Measurements from ENCODE around the gene SND1.

SND1 gene

GRCh38 chr7:128032605-128033235 lies 380.7 kb downstream of the SND1 start:
- Mint-ChIP-seq H3K27ac (no peak overlapping the region), H3K27me3 (peaks cover 5% of the 10 kb centered on the region), H3K36me3 (ENCODE audit: low read depth) (peaks cover 34% of the 10 kb centered on the region), H3K9me3 (no peaks in the 10 kb centered on the region), H3K4me1 (ENCODE audit: low read depth) (peaks cover 36% of the 10 kb centered on the region), H3K4me3 (no peak overlapping the region)
- DNase-seq: peak; percentile 45

- Mint-ChIP-seq H3K36me3 (ENCODE audit: low read depth) (peaks cover 30% of the 10 kb centered on the region), H3K9me3 (no peaks in the 10 kb centered on the region), H3K27ac (no peak overlapping the region), H3K4me3 (no peak overlapping the region), H3K4me1 (ENCODE audit: low read depth) (peaks cover 36% of the 10 kb centered on the region), H3K27me3 (peaks cover 5% of the 10 kb centered on the region)
- DNase-seq: no peak
Measured at GRCh38 chr7:128033246-128033645, 381.3 kb downstream of the SND1 start.

- Mint-ChIP-seq H3K4me1 (ENCODE audit: low read depth) (peaks cover 27% of the 10 kb centered on the region), H3K9me3 (no peaks in the 10 kb centered on the region), H3K27me3 (peaks cover 5% of the 10 kb centered on the region), H3K36me3 (ENCODE audit: low read depth) (peaks cover 16% of the 10 kb centered on the region), H3K27ac (no peak overlapping the region), H3K4me3 (no peak overlapping the region)
- no peak for DNase-seq
Measured at GRCh38 chr7:128034825-128035224, 382.8 kb downstream of the SND1 start.

- no peaks in the 10 kb centered on the region for H3K9me3 Mint-ChIP-seq
- H3K4me1 Mint-ChIP-seq (ENCODE audit: low read depth): peaks cover 18% of the 10 kb centered on the region
- H3K27me3 Mint-ChIP-seq: no peaks in the 10 kb centered on the region
- peaks cover 13% of the 10 kb centered on the region for H3K36me3 Mint-ChIP-seq (ENCODE audit: low read depth)
- H3K4me3 Mint-ChIP-seq: no peak overlapping the region
- H3K27ac Mint-ChIP-seq: no peak overlapping the region
- no peak for DNase-seq
Measured at GRCh38 chr7:128035712-128036111, 383.7 kb downstream of the SND1 start.

GRCh38 chr7:128036226-128036940 lies 384.4 kb downstream of the SND1 start:
- Mint-ChIP-seq H3K27me3 (no peaks in the 10 kb centered on the region), H3K9me3 (no peaks in the 10 kb centered on the region), H3K27ac (no peak overlapping the region), H3K36me3 (ENCODE audit: low read depth) (peaks cover 13% of the 10 kb centered on the region), H3K4me3 (no peak overlapping the region), H3K4me1 (ENCODE audit: low read depth) (peaks cover 17% of the 10 kb centered on the region)
- no peak for DNase-seq

GRCh38 chr7:128037081-128037480 lies 385.1 kb downstream of the SND1 start:
- Mint-ChIP-seq H3K9me3 (no peaks in the 10 kb centered on the region), H3K27ac (no peak overlapping the region), H3K27me3 (no peaks in the 10 kb centered on the region), H3K4me3 (no peak overlapping the region), H3K36me3 (ENCODE audit: low read depth) (peaks cover 20% of the 10 kb centered on the region), H3K4me1 (ENCODE audit: low read depth) (peaks cover 17% of the 10 kb centered on the region)
- DNase-seq: no peak

- H3K27ac Mint-ChIP-seq: no peak overlapping the region
- no peaks in the 10 kb centered on the region for H3K27me3 Mint-ChIP-seq
- no peak overlapping the region for H3K4me3 Mint-ChIP-seq
- H3K4me1 Mint-ChIP-seq (ENCODE audit: low read depth): peaks cover 16% of the 10 kb centered on the region
- DNase-seq: no peak
- H3K36me3 Mint-ChIP-seq (ENCODE audit: low read depth): peaks cover 24% of the 10 kb centered on the region
- H3K9me3 Mint-ChIP-seq: no peaks in the 10 kb centered on the region
Measured at GRCh38 chr7:128037880-128038619, 386.1 kb downstream of the SND1 start.

- Mint-ChIP-seq H3K27me3 (no peaks in the 10 kb centered on the region), H3K36me3 (ENCODE audit: low read depth) (peaks cover 26% of the 10 kb centered on the region), H3K4me3 (no peak overlapping the region), H3K4me1 (ENCODE audit: low read depth) (peaks cover 18% of the 10 kb centered on the region), H3K9me3 (no peaks in the 10 kb centered on the region), H3K27ac (no peak overlapping the region)
- no peak for DNase-seq
Measured at GRCh38 chr7:128039544-128039953, 387.6 kb downstream of the SND1 start.

GRCh38 chr7:128040205-128040604 lies 388.2 kb downstream of the SND1 start:
- H3K27me3 Mint-ChIP-seq: no peaks in the 10 kb centered on the region
- H3K4me1 Mint-ChIP-seq (ENCODE audit: low read depth): peaks cover 20% of the 10 kb centered on the region
- no peak overlapping the region for H3K4me3 Mint-ChIP-seq
- no peak overlapping the region for H3K27ac Mint-ChIP-seq
- no peak for DNase-seq
- no peaks in the 10 kb centered on the region for H3K9me3 Mint-ChIP-seq
- peaks cover 26% of the 10 kb centered on the region for H3K36me3 Mint-ChIP-seq (ENCODE audit: low read depth)

GRCh38 chr7:128041203-128041602 lies 389.2 kb downstream of the SND1 start:
- H3K36me3 Mint-ChIP-seq (ENCODE audit: low read depth): peaks cover 26% of the 10 kb centered on the region
- no peaks in the 10 kb centered on the region for H3K9me3 Mint-ChIP-seq
- peaks cover 19% of the 10 kb centered on the region for H3K4me1 Mint-ChIP-seq (ENCODE audit: low read depth)
- H3K27me3 Mint-ChIP-seq: no peaks in the 10 kb centered on the region
- H3K4me3 Mint-ChIP-seq: no peak overlapping the region
- no peak overlapping the region for H3K27ac Mint-ChIP-seq
- DNase-seq: no peak

- Mint-ChIP-seq H3K36me3 (ENCODE audit: low read depth) (peaks cover 26% of the 10 kb centered on the region), H3K4me3 (no peak overlapping the region), H3K9me3 (no peaks in the 10 kb centered on the region), H3K4me1 (ENCODE audit: low read depth) (peaks cover 13% of the 10 kb centered on the region), H3K27me3 (no peaks in the 10 kb centered on the region), H3K27ac (no peak overlapping the region)
- no peak for DNase-seq
Measured at GRCh38 chr7:128042012-128042411, 390.0 kb downstream of the SND1 start.

- no peak for DNase-seq
- Mint-ChIP-seq H3K27me3 (no peaks in the 10 kb centered on the region), H3K9me3 (no peaks in the 10 kb centered on the region), H3K4me3 (no peak overlapping the region), H3K4me1 (ENCODE audit: low read depth) (peaks cover 9% of the 10 kb centered on the region), H3K27ac (no peak overlapping the region), H3K36me3 (ENCODE audit: low read depth) (peaks cover 34% of the 10 kb centered on the region)
Measured at GRCh38 chr7:128044064-128044463, 392.1 kb downstream of the SND1 start.

- DNase-seq: no peak
- Mint-ChIP-seq H3K36me3 (ENCODE audit: low read depth) (peaks cover 39% of the 10 kb centered on the region), H3K27me3 (no peaks in the 10 kb centered on the region), H3K27ac (no peak overlapping the region), H3K4me3 (no peak overlapping the region), H3K9me3 (no peaks in the 10 kb centered on the region), H3K4me1 (ENCODE audit: low read depth) (peaks cover 17% of the 10 kb centered on the region)
Measured at GRCh38 chr7:128045158-128045557, 393.2 kb downstream of the SND1 start.

- Mint-ChIP-seq H3K36me3 (ENCODE audit: low read depth) (peaks cover 42% of the 10 kb centered on the region), H3K27ac (no peak overlapping the region), H3K27me3 (no peaks in the 10 kb centered on the region), H3K4me3 (no peak overlapping the region), H3K9me3 (no peaks in the 10 kb centered on the region), H3K4me1 (ENCODE audit: low read depth) (peaks cover 19% of the 10 kb centered on the region)
- no peak for DNase-seq
Measured at GRCh38 chr7:128045766-128046165, 393.8 kb downstream of the SND1 start.

GRCh38 chr7:128052404-128052803 lies 400.4 kb downstream of the SND1 start:
- Mint-ChIP-seq H3K36me3 (ENCODE audit: low read depth) (peaks cover 52% of the 10 kb centered on the region), H3K27ac (no peak overlapping the region), H3K4me3 (no peak overlapping the region), H3K9me3 (no peaks in the 10 kb centered on the region), H3K4me1 (ENCODE audit: low read depth) (peaks cover 42% of the 10 kb centered on the region), H3K27me3 (no peaks in the 10 kb centered on the region)
- no peak for DNase-seq
